Spleen (tissue), 11 donors: ENCODE measurements around the gene PRDM16. TPM values are rescaled to one million over a fixed set of nuclear protein-coding genes. Genes with fewer than 3 reads are reported as not detected.

Experiments
- DNase-seq: peaks from one replicate; pipeline ENCODE4 v3.0.0-alpha.2; 2020
- H3K27ac ChIP-seq, 8 donors: fragments of 200-600 bp; sonication (generic) in 7 of 8; 1 replicate in 4 of 8; 2 replicates in 4 of 8; pipeline versions ENCODE4 v1.5.0 to v1.8.0; 2016 to 2021; ENCODE audit warnings: inconsistent platforms in 4 of 8, mild to moderate bottlenecking in 4 of 8, moderate library complexity in 1 of 8
- H3K27me3 ChIP-seq, 7 donors: fragments of 200-600 bp; sonication (generic) in 6 of 7; replicated peaks in 1 of 7; 1 replicate in 4 of 7; 2 replicates in 3 of 7; pipeline versions ENCODE4 v1.5.0 to v1.8.0; 2016 to 2021; ENCODE audit warnings: inconsistent platforms in 3 of 7, mild to moderate bottlenecking in 1 of 7
- H3K36me3 ChIP-seq, 6 donors: fragments of 200-600 bp; sonication (generic) in 5 of 6; 1 replicate in 4 of 6; 2 replicates in 2 of 6; pipeline versions ENCODE4 v1.5.0 to v1.8.0; 2016 to 2021; ENCODE audit warnings: inconsistent platforms in 2 of 6
- H3K4me1 ChIP-seq, 6 donors: fragments of 200-600 bp; sonication (generic) in 5 of 6; 1 replicate in 3 of 6; 2 replicates in 3 of 6; pipeline versions ENCODE4 v1.5.0 to v1.8.0; 2016 to 2021; ENCODE audit warnings: inconsistent platforms in 3 of 6
- H3K4me3 ChIP-seq, 8 donors: fragments of 200-600 bp; sonication (generic) in 7 of 8; 1 replicate in 4 of 8; 2 replicates in 4 of 8; pipeline versions ENCODE4 v1.5.0 to v1.8.0; 2016 to 2021; ENCODE audit warnings: inconsistent platforms in 4 of 8, mild to moderate bottlenecking in 4 of 8, moderate library complexity in 2 of 8
- H3K9me3 ChIP-seq, 8 donors: fragments of 200-600 bp; sonication (generic) in 7 of 8; 1 replicate in 4 of 8; 2 replicates in 4 of 8; pipeline versions ENCODE4 v1.5.0 to v1.8.0; 2016 to 2021; ENCODE audit warnings: inconsistent platforms in 4 of 8
- POLR2A ChIP-seq, 3 donors: fragments of 450-650 bp; IDR thresholded peaks; one replicate each; pipeline ENCODE4 v1.5.1; 2017; ENCODE audit warnings: antibody characterized with exemption in 3 of 3, mild to moderate bottlenecking in 1 of 3
- POLR2AphosphoS5 ChIP-seq, 3 donors: sonication (generic); formaldehyde crosslinking; IDR thresholded peaks; one replicate each; pipeline ENCODE4 v1.5.1; 2017; ENCODE audit warnings: antibody characterized with exemption in 3 of 3
- WGBS, 5 donors: extraction: QIAGEN DNeasy Blood & Tissue Kit in 3 of 5; methylation state at CpG; one replicate each; pipeline versions ENCODE4 v1.1.5 to v1.1.7; 2013 to 2018; 5-methylcytosine and 5-hydroxymethylcytosine counted together
- intact Hi-C: fragments of 100-400 bp; cut with DNase I; formaldehyde crosslinking; loops from one replicate; pipeline ENCODE4 v1.15.0; 2023; ENCODE audit warnings: low total_unique reads
- polyA plus RNA-seq, 3 donors: library from polyadenylated mRNA; stranded (reverse); fragments of 200-250 nt; gene quantifications; one replicate each; pipeline ENCODE4 v1.2.1, GENCODE V29; 2013
- total RNA-seq, 7 donors: library from RNA; depleted of rRNA in 3 of 7; stranded (reverse); fragments of >200 nt in 3 of 7; fragmentation: NEBNext Ultra II Directional in 4 of 7; extraction: Animal tissue kit (Norgen Biotek cat#: 25700) in 4 of 7; gene quantifications; one replicate each; pipeline versions ENCODE4 v1.1.0 to v1.2.1, GENCODE V29; 2016 to 2021
- TF ChIP-seq, protein P1 (sequence below), 11 experiments: fragments of 200-600 bp in 7 of 11; fragments of 450-650 bp in 4 of 11; sonication (generic) in 4 of 11; IDR thresholded peaks in 8 of 11; conservative IDR thresholded peaks in 3 of 11; 1 replicate in 7 of 11; 2 replicates in 4 of 11; pipeline versions ENCODE4 v1.4.0 to v1.8.0; 2016 to 2021; ENCODE audit warnings: antibody characterized with exemption in 11 of 11, inconsistent platforms in 4 of 11, mild to moderate bottlenecking in 1 of 11
- donor health status: healthy with polysubstance abuse.
- donor health status: DM: no; HTN: no; CAD: no; lungs with moderate emphysema.
- donor health status: DM: no; HTN: no; CAD: no.
- donor health status: Bipolar disorder and iron deficiency.
- donor health status: healthy.
- donor health status: DM: no; HTN: no; CAD: no.
- donor health status: DM: yes; HTN: yes; CAD: no.

PRDM16 gene
- total and polyA plus RNA-seq, 10 donors, result 0.43 to 3.2 (median 1.4) TPM

DNA sequence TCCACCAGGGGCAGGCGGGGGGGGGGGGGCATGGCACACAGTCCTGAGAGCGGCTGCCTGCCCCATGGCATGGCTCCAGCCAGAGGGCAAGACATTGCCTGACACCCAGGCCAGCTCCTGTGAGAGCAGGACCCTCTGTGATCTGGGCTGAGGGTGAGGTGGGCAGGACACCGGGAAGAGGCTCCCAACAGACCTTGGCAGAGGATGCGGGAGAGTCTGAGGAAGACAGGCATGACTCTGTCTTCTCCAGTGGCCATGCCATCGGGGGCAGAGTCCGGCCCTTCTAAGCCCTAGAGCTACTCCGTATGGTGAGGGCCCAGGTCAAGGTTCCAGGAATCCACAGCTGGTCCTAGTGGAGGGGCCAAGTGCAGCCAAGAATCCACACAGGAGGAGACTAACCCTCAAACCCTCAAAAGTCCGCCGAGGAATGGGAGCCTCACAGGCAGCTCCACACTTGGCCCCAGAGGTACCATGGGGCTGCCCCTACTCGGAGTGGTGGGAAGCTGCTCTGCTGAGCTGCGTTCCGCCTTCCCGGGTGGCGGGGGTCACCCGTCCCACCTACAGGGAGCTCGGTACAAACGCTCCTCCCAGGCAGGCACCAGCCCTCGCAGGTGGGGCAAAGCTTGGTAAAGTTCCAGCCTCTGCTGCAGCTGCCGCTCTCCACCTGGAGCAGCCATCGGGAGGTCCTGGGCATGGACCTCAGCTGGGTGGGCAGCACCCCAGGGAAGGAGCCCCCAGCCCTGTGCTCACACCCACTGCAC, 41.2 kb upstream of the PRDM16 start:
- Histone ChIP-seq H3K9me3 (no peaks in the 10 kb centered on the region), H3K27me3 (peaks cover 0 to 53% (median 20%) of the 10 kb centered on the region in 7 donors), H3K4me3 (no peak overlapping the region), H3K36me3 (no peaks in the 10 kb centered on the region), H3K4me1 (no peaks in the 10 kb centered on the region), H3K27ac (no peak overlapping the region)
- DNase-seq, result peak; percentile 61
- TF ChIP-seq, protein P1, sequence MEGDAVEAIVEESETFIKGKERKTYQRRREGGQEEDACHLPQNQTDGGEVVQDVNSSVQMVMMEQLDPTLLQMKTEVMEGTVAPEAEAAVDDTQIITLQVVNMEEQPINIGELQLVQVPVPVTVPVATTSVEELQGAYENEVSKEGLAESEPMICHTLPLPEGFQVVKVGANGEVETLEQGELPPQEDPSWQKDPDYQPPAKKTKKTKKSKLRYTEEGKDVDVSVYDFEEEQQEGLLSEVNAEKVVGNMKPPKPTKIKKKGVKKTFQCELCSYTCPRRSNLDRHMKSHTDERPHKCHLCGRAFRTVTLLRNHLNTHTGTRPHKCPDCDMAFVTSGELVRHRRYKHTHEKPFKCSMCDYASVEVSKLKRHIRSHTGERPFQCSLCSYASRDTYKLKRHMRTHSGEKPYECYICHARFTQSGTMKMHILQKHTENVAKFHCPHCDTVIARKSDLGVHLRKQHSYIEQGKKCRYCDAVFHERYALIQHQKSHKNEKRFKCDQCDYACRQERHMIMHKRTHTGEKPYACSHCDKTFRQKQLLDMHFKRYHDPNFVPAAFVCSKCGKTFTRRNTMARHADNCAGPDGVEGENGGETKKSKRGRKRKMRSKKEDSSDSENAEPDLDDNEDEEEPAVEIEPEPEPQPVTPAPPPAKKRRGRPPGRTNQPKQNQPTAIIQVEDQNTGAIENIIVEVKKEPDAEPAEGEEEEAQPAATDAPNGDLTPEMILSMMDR (IDR thresholded peaks at IDR 0.05 in 8 of 11, conservative IDR thresholded peaks at IDR 0.05 in 3 of 11), result no peak
- TF ChIP-seq POLR2AphosphoS5 (IDR thresholded peaks at IDR 0.05) (no peak), POLR2A (IDR thresholded peaks at IDR 0.05) (no peak)
- 87 to 95% (median 92%) methylated on average over 7 to 20 of the region's 20 CpGs for WGBS, 5 donors
- intact Hi-C loops, result no loop called here

DNA sequence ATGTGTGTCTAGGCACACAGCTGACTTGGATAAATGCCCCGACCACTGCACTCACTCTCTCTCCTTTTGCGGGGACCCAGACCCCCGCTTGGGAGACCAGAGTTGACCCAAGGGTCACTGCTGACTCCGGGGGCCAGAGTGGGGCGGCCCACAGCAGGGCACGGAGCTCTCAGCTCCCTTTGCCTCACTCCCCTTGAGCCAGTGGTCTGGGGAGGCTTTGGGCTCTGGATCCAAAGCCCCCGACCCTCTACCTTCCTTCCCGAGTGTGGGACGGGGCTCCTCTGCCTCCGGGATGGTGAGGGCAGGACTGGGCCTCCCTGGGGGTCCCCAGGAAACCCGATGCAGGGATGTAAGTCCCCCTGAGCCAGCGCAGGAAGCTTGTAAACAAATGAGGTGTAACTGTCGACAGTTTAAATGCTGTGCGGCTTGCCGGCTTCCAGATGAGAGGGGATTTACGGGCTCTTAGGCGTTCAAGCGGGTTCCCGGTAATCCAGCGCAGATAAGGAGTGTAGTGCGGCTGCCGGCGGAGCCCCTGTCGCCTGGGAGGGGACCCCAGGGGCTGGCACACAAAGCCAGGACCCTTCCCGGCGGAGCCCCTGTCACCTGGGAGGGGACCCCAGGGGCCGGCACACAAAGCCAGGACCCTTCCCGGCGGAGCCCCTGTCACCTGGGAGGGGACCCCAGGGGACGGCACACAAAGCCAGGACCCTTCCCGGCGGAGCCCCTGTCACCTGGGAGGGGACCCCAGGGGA, 40.3 kb upstream of the PRDM16 start:
- Histone ChIP-seq H3K4me3 (no peak overlapping the region), H3K4me1 (peaks cover 0 to under 1% (median 0%) of the 10 kb centered on the region in 6 donors), H3K27ac (no peak overlapping the region), H3K36me3 (no peaks in the 10 kb centered on the region), H3K9me3 (no peaks in the 10 kb centered on the region), H3K27me3 (peaks cover 0 to 56% (median 20%) of the 10 kb centered on the region in 7 donors)
- intact Hi-C loops, result no loop called here
- 38 to 55% (median 46%) methylated on average over 18 to 32 of the region's 32 CpGs for WGBS, 5 donors
- no peak for TF ChIP-seq POLR2A (IDR thresholded peaks at IDR 0.05)
- TF ChIP-seq, protein P1 (IDR thresholded peaks at IDR 0.05 in 8 of 11, conservative IDR thresholded peaks at IDR 0.05 in 3 of 11), result no peak
- no peak for TF ChIP-seq POLR2AphosphoS5 (IDR thresholded peaks at IDR 0.05)
- DNase-seq, result peak; percentile 58

DNA sequence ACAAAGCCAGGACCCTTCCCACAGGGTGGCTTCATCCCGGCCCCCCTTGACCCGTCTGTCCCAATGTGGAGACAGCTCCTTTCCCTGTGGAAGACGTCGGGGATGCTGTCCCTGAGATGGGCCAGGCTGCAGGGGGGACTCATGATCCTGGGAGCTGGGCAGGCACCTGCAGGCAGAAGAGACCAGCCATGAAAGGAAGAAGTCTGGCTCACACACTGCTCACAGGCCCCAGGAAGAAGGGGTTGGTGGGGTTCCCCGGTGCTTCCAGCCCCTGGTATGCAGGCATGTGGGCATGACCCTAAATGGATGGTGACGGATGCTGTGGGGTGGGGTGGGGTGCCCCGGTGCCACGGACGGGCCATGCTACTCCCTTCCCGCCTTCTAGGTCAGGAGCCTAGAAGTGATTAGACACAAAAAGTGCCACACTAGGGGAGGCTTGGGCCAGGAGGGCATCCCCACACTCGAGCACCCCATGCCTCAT, 39.5 kb upstream of the PRDM16 start:
- no peak overlapping the region for H3K4me3 ChIP-seq
- H3K27ac ChIP-seq, result no peak overlapping the region
- H3K4me1 ChIP-seq, result peaks cover 0 to 9% (median 0%) of the 10 kb centered on the region in 6 donors
- H3K9me3 ChIP-seq, result no peaks in the 10 kb centered on the region
- intact Hi-C loops, result no loop called here
- no peak for TF ChIP-seq POLR2AphosphoS5 (IDR thresholded peaks at IDR 0.05)
- H3K36me3 ChIP-seq, result no peaks in the 10 kb centered on the region
- H3K27me3 ChIP-seq, result peaks cover 0 to 56% (median 20%) of the 10 kb centered on the region in 7 donors
- DNase-seq, result peak; percentile 43
- 81 to 90% (median 84%) methylated on average over 10 to 11 of the region's 11 CpGs for WGBS, 5 donors

DNA sequence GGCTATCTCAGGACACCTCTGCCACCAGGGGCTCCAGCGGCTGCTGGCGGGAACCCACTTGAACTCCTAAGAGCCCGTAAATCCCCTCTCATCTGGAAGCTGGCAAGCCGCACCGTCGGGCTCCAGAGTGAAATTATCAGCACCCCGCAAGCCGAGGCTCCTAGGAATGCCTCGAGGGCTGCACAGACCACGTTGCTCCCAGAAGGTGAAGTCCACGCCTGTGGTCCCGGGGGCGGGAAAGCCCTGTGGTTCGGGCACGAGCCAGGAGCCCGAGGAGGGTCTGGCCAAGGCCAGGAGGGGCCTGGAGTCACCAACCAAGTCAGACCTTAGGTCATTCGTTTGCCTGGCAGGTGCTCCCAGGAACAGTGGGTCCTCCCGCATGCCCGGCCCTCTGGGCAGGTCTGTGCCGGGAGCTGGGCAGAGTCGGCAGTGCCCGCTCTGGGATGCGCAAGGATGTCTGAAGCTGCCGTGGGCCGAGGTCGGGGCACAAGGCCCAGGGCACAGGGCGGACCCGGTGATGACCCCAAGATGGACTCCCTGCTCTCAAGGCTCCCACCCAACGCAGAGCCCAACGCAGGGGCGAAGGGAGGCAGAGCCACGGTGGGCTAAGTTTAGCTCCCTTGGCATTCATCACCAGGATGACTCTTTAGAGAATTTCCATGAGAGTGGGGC, 38.9 kb upstream of the PRDM16 start:
- intact Hi-C loops, result no loop called here
- H3K27me3 ChIP-seq, result peaks cover 0 to 56% (median 20%) of the 10 kb centered on the region in 7 donors
- no peaks in the 10 kb centered on the region for H3K9me3 ChIP-seq
- peak; percentile 66 for DNase-seq
- H3K27ac ChIP-seq, result no peak overlapping the region
- TF ChIP-seq POLR2A (IDR thresholded peaks at IDR 0.05), result no peak
- TF ChIP-seq POLR2AphosphoS5 (IDR thresholded peaks at IDR 0.05), result no peak
- no peaks in the 10 kb centered on the region for H3K36me3 ChIP-seq
- WGBS, 5 donors, result 86 to 94% (median 92%) methylated on average over 18 to 32 of the region's 32 CpGs
- peaks cover 0 to 15% (median under 1%) of the 10 kb centered on the region in 6 donors for H3K4me1 ChIP-seq
- no peak overlapping the region for H3K4me3 ChIP-seq
